Heart right ventricle (tissue), 16 donors: ENCODE measurements around the gene THEMIS. TPM values are rescaled to one million over a fixed set of nuclear protein-coding genes. Genes with fewer than 3 reads are reported as not detected.

Source experiments
- ATAC-seq, 8 donors: fragments of 200-7000 bp; cut with Tn5 transposase; one replicate each; pipeline ENCODE4 v1.9.1; 2020; ENCODE audit warnings: mild to moderate bottlenecking in 8 of 8, moderate library complexity in 8 of 8, moderate number of reproducible peaks in 1 of 8
- DNase-seq, 2 donors: peaks; one replicate each; pipeline ENCODE4 v3.0.0-alpha.2; 2020
- H3K27ac ChIP-seq, 10 donors: fragments of 200-600 bp; sonication (generic) in 2 of 10; one replicate each; pipeline versions ENCODE4 v1.5.0 to v1.8.0; 2020 to 2022; ENCODE audit warnings: mild to moderate bottlenecking in 3 of 10
- H3K27me3 ChIP-seq, 7 donors: fragments of 200-600 bp; one replicate each; pipeline ENCODE4 v1.8.0; 2021 to 2022; ENCODE audit warnings: mild to moderate bottlenecking in 2 of 7
- H3K36me3 ChIP-seq, 9 donors: fragments of 200-600 bp; sonication (generic) in 1 of 9; one replicate each; pipeline versions ENCODE4 v1.5.0 to v1.8.0; 2020 to 2022; ENCODE audit warnings: mild to moderate bottlenecking in 2 of 9
- H3K4me1 ChIP-seq, 9 donors: fragments of 200-600 bp; sonication (generic) in 1 of 9; one replicate each; pipeline versions ENCODE4 v1.5.0 to v1.8.0; 2020 to 2022; ENCODE audit warnings: mild to moderate bottlenecking in 4 of 9
- H3K4me3 ChIP-seq, 10 donors: fragments of 200-600 bp; sonication (generic) in 2 of 10; one replicate each; pipeline versions ENCODE4 v1.5.0 to v1.8.0; 2020 to 2022; ENCODE audit warnings: mild to moderate bottlenecking in 7 of 10, moderate library complexity in 2 of 10
- H3K9me3 ChIP-seq, 11 donors: fragments of 200-600 bp in 10 of 11; sonication (generic) in 2 of 11; one replicate each; pipeline versions ENCODE4 v1.5.0 to v1.8.0; 2013 to 2022; ENCODE audit warnings: mild to moderate bottlenecking in 2 of 11, control low read depth in 1 of 11, moderate library complexity in 1 of 11
- WGBS, 2 donors: extraction: QIAGEN DNeasy Blood & Tissue Kit; methylation state at CpG; one replicate each; pipeline ENCODE4 v1.1.7; 2013; ENCODE audit warnings: inconsistent platforms in 1 of 2; 5-methylcytosine and 5-hydroxymethylcytosine counted together
- intact Hi-C, 10 donors: fragments of 100-400 bp; cut with DNase I; formaldehyde crosslinking; loops; one replicate each; pipeline versions ENCODE4 v1.11.1 to v1.14.2; 2022
- polyA plus RNA-seq, 2 donors: library from polyadenylated mRNA; stranded (reverse); fragments of 200-250 nt; gene quantifications; one replicate each; pipeline ENCODE4 v1.2.3, GENCODE V29; 2013
- total RNA-seq, 10 donors: library from RNA; stranded (reverse); fragmentation: NEBNext Ultra II Directional in 3 of 10; extraction: Animal tissue kit (Norgen Biotek cat#: 25700) in 3 of 10; gene quantifications; one replicate each; pipeline versions ENCODE4 v1.2.1 to v1.2.4, GENCODE V29; 2021 to 2023
- TF ChIP-seq, protein P1 (sequence below), 9 donors: fragments of 200-600 bp; sonication (generic) in 2 of 9; IDR thresholded peaks; one replicate each; pipeline versions ENCODE4 v1.5.0 to v1.8.0; 2021 to 2022; ENCODE audit warnings: antibody characterized with exemption in 9 of 9, mild to moderate bottlenecking in 5 of 9, moderate library complexity in 1 of 9
- donor health status: Arrhythmogenic right ventricular cardiomyopathy.
- donor health status: ischemic (EF 13 %, LVEDD 7.1; RV severe dilation, severe dysfunction).
- donor health status: healthy with polysubstance abuse.
- donor health status: DM: no; HTN: yes; CAD: no.
- donor health status: DM: no; HTN: no; CAD: no.
- donor health status: ischemic (EF 25% LVEDD 6.9; RV normal size, moderate dysfunction).
- donor health status: ischemic (EF 25% LVEDD 5.7; RV mildly dilated, moderate dysfunction).
- donor health status: healthy.
- donor health status: DM: yes; HTN: yes; CAD: no.
- donor health status: Ischemic cardiomyopathy.
- donor health status: ischemic (EF 35%, LVEDD 5.7; RV mildly dilated, moderate dysfunction).
- donor health status: nonischemic (EF 11% LVEDD 7.7; RV severe dilation, severe dysfunction).
- donor health status: DM: yes; HTN: yes; CAD: no.
- donor health status: PGD.
- donor health status: ischemic (EF 29% LVEDD 5.4; RV normal size, mild dysfunction).
- donor health status: nonischemic (EF 23%, LVEDD 6.1; RV moderate dilation, normal function).

Gene THEMIS
- total and polyA plus RNA-seq, 12 donors: 0.01 to 2.0 (median 0.14) TPM; not detected in 4

DNA sequence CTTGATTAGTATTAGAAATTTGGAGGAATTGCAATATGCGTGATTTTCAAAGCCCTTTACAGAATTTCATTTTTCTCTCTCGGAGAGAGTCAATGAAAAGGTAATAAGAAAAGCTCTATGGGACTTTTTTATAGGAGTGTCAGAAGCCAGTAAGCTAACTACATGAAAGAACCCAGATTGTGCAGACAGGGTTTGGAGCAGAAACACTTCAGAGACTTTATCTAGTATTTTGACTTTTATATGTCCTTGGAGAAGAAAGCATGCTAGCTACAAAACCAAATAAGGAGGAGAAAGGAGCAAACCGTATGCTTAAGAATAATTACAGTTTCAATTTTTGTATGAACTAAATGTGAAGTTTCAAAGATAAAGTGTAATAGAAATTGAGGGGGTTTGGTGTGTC lies 182.2 kb downstream of the THEMIS start:
- no peaks in the 10 kb centered on the region for H3K9me3 ChIP-seq
- TF ChIP-seq, protein P1, sequence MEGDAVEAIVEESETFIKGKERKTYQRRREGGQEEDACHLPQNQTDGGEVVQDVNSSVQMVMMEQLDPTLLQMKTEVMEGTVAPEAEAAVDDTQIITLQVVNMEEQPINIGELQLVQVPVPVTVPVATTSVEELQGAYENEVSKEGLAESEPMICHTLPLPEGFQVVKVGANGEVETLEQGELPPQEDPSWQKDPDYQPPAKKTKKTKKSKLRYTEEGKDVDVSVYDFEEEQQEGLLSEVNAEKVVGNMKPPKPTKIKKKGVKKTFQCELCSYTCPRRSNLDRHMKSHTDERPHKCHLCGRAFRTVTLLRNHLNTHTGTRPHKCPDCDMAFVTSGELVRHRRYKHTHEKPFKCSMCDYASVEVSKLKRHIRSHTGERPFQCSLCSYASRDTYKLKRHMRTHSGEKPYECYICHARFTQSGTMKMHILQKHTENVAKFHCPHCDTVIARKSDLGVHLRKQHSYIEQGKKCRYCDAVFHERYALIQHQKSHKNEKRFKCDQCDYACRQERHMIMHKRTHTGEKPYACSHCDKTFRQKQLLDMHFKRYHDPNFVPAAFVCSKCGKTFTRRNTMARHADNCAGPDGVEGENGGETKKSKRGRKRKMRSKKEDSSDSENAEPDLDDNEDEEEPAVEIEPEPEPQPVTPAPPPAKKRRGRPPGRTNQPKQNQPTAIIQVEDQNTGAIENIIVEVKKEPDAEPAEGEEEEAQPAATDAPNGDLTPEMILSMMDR (IDR thresholded peaks at IDR 0.05): no peak
- H3K4me1 ChIP-seq: no peaks in the 10 kb centered on the region
- no peak overlapping the region for H3K27ac ChIP-seq
- DNase-seq (no peak), ATAC-seq (no peak)
- intact Hi-C loops: no loop called here
- no peaks in the 10 kb centered on the region for H3K27me3 ChIP-seq
- H3K36me3 ChIP-seq: no peaks in the 10 kb centered on the region
- H3K4me3 ChIP-seq: no peak overlapping the region
- WGBS, 2 donors: 58 to 64% methylated on average over 3 of the region's 3 CpGs

DNA sequence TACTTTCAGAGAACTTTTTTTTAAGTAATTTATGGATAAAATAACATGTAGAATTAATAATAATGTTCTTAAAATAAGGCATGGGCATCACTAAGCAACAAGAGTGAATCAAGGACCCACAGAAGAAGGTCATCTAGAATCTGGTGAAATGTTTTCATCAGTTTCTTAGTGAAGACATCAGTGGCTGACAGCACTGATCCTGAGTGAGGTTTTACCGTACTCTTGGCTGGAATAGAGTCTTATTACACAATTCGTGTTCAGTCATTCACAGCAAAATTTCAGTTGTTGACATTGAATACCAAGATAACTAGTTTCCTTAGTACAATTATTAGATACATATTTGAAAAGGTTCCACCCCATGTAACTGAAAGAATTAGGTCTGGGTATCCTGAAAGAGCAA lies 183.5 kb downstream of the THEMIS start:
- no peak overlapping the region for H3K27ac ChIP-seq
- WGBS, 2 donors: 46 to 51% methylated on average over 2 of the region's 2 CpGs
- ATAC-seq (no peak), DNase-seq (no peak)
- no peaks in the 10 kb centered on the region for H3K9me3 ChIP-seq
- H3K4me1 ChIP-seq: no peaks in the 10 kb centered on the region
- H3K27me3 ChIP-seq: no peaks in the 10 kb centered on the region
- TF ChIP-seq, protein P1 (IDR thresholded peaks at IDR 0.05): no peak
- no peak overlapping the region for H3K4me3 ChIP-seq
- intact Hi-C loops: no loop called here
- no peaks in the 10 kb centered on the region for H3K36me3 ChIP-seq

DNA sequence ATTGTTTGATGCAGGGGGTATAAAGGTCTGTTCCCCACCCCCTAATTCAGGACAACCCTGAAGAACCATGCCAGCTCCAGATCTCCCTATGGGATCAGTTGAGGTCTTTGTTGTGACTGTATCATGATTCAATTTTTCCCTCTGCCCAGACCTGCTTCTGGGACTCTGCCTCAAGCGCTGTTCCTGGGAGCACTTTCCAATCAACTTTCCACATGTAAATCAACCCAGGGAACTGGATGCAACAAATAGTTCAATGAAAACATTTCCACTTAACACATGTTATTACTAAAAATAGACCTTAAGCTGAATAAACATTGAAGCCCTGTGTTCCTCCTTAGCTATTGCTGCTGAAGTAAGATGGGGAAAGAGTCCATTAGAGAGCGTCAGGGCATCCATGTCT lies 184.4 kb downstream of the THEMIS start:
- Histone ChIP-seq H3K4me3 (no peak overlapping the region), H3K36me3 (no peaks in the 10 kb centered on the region), H3K4me1 (no peaks in the 10 kb centered on the region), H3K27ac (no peak overlapping the region), H3K27me3 (no peaks in the 10 kb centered on the region), H3K9me3 (no peaks in the 10 kb centered on the region)
- TF ChIP-seq, protein P1 (IDR thresholded peaks at IDR 0.05): no peak
- ATAC-seq: peak in 2 of 8 donors; percentile 37 to 46
- intact Hi-C loops: no loop called here
- 69 to 84% methylated on average over 2 of the region's 2 CpGs for WGBS, 2 donors
- DNase-seq: no peak

DNA sequence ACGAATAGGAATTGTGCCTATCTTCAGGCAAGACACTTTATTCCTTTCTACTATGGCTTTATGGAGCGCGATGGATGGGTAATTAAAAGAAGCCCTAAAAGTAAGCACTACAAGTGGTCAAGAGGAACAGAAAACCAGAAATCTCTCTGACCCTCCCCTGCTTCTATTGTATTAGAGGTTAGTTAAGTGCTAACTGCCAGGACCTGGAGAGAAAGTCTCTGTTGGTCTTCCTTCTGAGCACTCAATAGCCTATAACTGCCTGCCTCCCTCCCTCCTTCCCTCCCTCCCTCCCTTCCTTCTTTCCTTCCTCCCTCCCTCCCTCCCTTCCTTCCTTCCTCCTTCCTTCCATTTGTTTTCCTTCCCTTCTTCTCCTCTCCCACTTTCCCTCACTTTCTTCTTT lies 190.2 kb downstream of the THEMIS start:
- no peak for ATAC-seq
- 66 to 71% methylated on average over 3 of the region's 3 CpGs for WGBS, 2 donors
- H3K4me3 ChIP-seq: no peak overlapping the region

More for the DNA sequence above, 190.2 kb downstream of the THEMIS start:
- TF ChIP-seq, protein P1 (IDR thresholded peaks at IDR 0.05): no peak
- no peaks in the 10 kb centered on the region for H3K9me3 ChIP-seq
- DNase-seq: no peak
- peaks cover 0 to 3% (median 0%) of the 10 kb centered on the region in 7 donors for H3K27me3 ChIP-seq
- H3K27ac ChIP-seq: no peak overlapping the region
- intact Hi-C loops: no loop called here
- no peaks in the 10 kb centered on the region for H3K4me1 ChIP-seq
- H3K36me3 ChIP-seq: no peaks in the 10 kb centered on the region
